HL-60/S4 (cell line): ENCODE measurements around the gene PDIA4.
"Not testable (repeated sequence)": the region's sequence is repeated elsewhere in the genome, so short reads cannot be mapped to it uniquely, and the experiment has no call there.

Source experiments
- in situ Hi-C: fragments of 300-500 bp; cut with MboI; formaldehyde crosslinking; loops from 2 replicates; pipeline ENCODE4 v1.14.3; 2022; ENCODE audit warnings: low sequenced_read_pairs

PDIA4 gene

GRCh38 chr7:149028346-149029109 lies at the start of gene PDIA4:
Gene PDIA4 (minus strand): TSS chr7:149028505. CDS start chr7:149028408, 97 bp downstream.
- in situ Hi-C loops, result no loop called here

- in situ Hi-C loops, result no loop called here
Measured at GRCh38 chr7:149077594-149077993, 49.3 kb upstream of the PDIA4 start.

- in situ Hi-C loops, result no loop called here
Measured at GRCh38 chr7:149075286-149075685, 47.0 kb upstream of the PDIA4 start.

GRCh38 chr7:149074116-149074885 lies 46.0 kb upstream of the PDIA4 start:
- in situ Hi-C loops, result no loop called here

- in situ Hi-C loops, result no loop called here
Measured at GRCh38 chr7:149072438-149072775, 44.1 kb upstream of the PDIA4 start.

- in situ Hi-C loops, result no loop called here
Measured at GRCh38 chr7:149071641-149072437, 43.5 kb upstream of the PDIA4 start.

- in situ Hi-C loops, result no loop called here
Measured at GRCh38 chr7:149071182-149071635, 42.9 kb upstream of the PDIA4 start.

GRCh38 chr7:149070372-149071125 lies 42.2 kb upstream of the PDIA4 start:
- in situ Hi-C loops, result no loop called here

- in situ Hi-C loops, result no loop called here
Measured at GRCh38 chr7:149067869-149068268, 39.6 kb upstream of the PDIA4 start.

- in situ Hi-C loops, result no loop called here
Measured at GRCh38 chr7:149063476-149063875, 35.2 kb upstream of the PDIA4 start.

- in situ Hi-C loops, result not testable (repeated sequence)
Measured at GRCh38 chr7:149062217-149062899, 34.1 kb upstream of the PDIA4 start.

- in situ Hi-C loops, result no loop called here
Measured at GRCh38 chr7:149060156-149060555, 31.9 kb upstream of the PDIA4 start.

- in situ Hi-C loops, result no loop called here
Measured at GRCh38 chr7:149053885-149054284, 25.6 kb upstream of the PDIA4 start.

- in situ Hi-C loops, result no loop called here
Measured at GRCh38 chr7:149053384-149053783, 25.1 kb upstream of the PDIA4 start.

GRCh38 chr7:149050941-149051340 lies 22.6 kb upstream of the PDIA4 start:
- in situ Hi-C loops, result no loop called here

GRCh38 chr7:149048805-149049204 lies 20.5 kb upstream of the PDIA4 start:
- in situ Hi-C loops, result no loop called here

GRCh38 chr7:149046416-149046815 lies 18.1 kb upstream of the PDIA4 start:
- in situ Hi-C loops, result no loop called here

- in situ Hi-C loops, result no loop called here
Measured at GRCh38 chr7:149043936-149044335, 15.6 kb upstream of the PDIA4 start.

GRCh38 chr7:149041350-149041749 lies 13.0 kb upstream of the PDIA4 start:
- in situ Hi-C loops, result no loop called here

- in situ Hi-C loops, result not testable (repeated sequence)
Measured at GRCh38 chr7:149038641-149039040, 10.3 kb upstream of the PDIA4 start.
